ACHN (cell line): ENCODE results near the gene PHF11.
"Not testable (repeated sequence)": the region's sequence is repeated elsewhere in the genome, so short reads cannot be mapped to it uniquely, and the experiment has no call there.

Experiments
- DNase-seq: peaks from one replicate; pipeline ENCODE4 v3.0.0-alpha.2; 2015
- in situ Hi-C: cut with HindIII; loops from 2 replicates; pipeline ENCODE4 v1.10.0; 2017; ENCODE audit warnings: low sequenced_read_pairs, low pct_ligation_motif_present, low pct_unique_long_range_greater_than_20kb

Gene PHF11

GRCh38 chr13:49538404-49538803, 42.7 kb downstream of the PHF11 start:
- in situ Hi-C loops, result no loop called here
- no peak for DNase-seq

DNA sequence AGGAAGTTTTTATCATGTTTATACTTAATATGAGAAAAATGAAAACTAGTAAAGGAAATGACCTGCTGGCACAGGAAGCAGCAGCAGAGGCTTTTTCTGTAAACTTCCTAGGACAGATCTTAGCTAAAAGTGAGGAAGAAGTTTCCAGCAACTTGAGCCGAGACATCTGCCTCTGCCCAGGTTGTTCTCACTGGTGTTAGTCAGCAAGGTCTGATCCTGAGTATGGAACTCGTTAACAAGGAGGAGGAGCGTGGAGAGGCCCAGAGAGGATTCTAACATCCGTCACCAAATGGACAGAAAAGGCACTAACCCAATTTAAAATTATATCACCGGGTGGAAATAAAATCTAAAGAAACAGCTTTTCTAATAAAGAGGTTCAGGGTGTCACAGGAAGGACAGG, 43.6 kb downstream of the PHF11 start:
- DNase-seq, result no peak
- in situ Hi-C loops, result no loop called here

DNA sequence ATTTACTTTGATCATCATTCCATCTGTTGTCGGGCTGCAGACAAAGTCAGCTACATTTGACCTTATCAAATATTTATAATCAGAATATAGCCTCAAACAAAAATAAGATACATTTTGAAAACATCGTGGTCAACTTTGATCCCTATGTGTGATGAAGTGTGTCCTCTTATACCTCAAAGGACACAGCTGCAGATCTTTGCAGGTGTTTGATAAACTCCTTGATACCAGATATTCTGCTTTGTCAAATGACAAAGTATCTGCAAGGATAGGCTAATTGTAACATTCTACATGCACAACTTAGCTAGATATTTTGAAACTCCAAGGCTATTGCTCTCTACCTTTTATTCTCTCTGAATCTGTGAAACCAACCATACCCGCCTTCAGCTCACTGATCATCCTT, 44.0 kb downstream of the PHF11 start:
- DNase-seq, result no peak
- in situ Hi-C loops, result no loop called here

GRCh38 chr13:49540552-49540951, 44.8 kb downstream of the PHF11 start:
- in situ Hi-C loops, result no loop called here
- DNase-seq, result peak; percentile 22

DNA sequence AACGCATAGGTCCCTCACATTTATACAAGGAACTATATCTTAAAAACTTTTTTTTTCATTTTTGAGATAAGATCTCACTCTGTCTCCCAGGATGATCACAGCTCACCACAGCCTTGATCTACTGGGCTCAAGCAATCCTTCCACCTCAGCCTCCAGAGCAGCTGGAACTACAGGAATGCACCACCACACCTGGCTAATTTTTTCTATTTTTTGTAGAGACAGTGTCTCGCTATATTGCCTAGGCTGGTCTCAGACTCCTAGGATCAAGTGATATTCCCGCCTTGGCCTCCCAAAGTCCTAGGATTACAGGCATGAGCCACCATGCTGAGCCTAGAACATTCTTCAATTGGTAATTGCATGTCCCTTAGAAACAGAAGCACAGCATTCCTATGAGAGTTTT, 47.9 kb downstream of the PHF11 start:
- in situ Hi-C loops, result no loop called here
- DNase-seq, result no peak

GRCh38 chr13:49545661-49546060, 49.9 kb downstream of the PHF11 start:
- in situ Hi-C loops, result no loop called here
- no peak for DNase-seq

GRCh38 chr13:49546561-49546960, 50.8 kb downstream of the PHF11 start:
- DNase-seq, result no peak
- in situ Hi-C loops, result no loop called here

GRCh38 chr13:49549289-49549688, 53.5 kb downstream of the PHF11 start:
- in situ Hi-C loops, result no loop called here
- DNase-seq, result no peak

GRCh38 chr13:49550942-49551644, 55.3 kb downstream of the PHF11 start:
- in situ Hi-C loops, result no loop called here
- no peak for DNase-seq

GRCh38 chr13:49553888-49554287, 58.1 kb downstream of the PHF11 start:
- in situ Hi-C loops, result no loop called here
- DNase-seq, result no peak

DNA sequence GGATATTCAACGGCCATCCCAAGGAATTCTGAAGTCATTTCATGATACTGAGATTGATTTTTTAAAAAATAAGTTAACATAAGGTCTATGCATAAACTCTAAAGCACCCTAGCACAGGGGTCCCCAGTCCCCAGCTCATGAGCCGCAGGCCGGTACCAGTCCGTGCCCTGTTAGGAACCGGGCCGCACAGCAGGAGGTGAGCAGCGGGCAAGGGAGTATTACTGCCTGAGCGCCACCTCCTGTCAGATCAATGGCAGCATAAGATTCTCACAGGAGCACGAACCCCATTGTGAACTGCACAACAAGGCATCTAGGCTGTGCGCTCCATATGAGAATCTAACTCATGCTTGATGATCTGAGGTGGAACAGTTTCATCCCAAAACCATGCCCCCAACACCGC, 58.6 kb downstream of the PHF11 start:
- in situ Hi-C loops, result no loop called here

DNA sequence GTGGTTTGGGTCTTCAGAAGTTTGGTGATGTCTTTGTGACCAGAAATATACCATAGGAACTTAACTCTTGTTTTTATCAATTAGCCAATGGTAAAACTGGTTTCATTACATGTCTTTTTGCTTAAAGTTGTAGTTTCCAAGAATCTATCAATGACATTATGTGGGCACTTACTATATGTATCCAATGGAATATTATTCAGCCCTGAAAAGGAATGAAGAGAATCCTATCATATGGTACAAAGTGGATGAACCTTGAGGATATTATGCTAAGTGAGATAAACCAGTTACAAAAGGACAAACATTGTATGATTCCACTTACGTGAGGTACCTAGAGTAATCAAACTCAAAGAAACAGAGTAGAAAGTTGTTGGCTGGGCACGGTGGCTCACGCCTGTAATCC, 63.3 kb downstream of the PHF11 start:
- in situ Hi-C loops, result no loop called here
- no peak for DNase-seq

More for the DNA sequence above, 58.6 kb downstream of the PHF11 start:
- DNase-seq, result no peak

DNA sequence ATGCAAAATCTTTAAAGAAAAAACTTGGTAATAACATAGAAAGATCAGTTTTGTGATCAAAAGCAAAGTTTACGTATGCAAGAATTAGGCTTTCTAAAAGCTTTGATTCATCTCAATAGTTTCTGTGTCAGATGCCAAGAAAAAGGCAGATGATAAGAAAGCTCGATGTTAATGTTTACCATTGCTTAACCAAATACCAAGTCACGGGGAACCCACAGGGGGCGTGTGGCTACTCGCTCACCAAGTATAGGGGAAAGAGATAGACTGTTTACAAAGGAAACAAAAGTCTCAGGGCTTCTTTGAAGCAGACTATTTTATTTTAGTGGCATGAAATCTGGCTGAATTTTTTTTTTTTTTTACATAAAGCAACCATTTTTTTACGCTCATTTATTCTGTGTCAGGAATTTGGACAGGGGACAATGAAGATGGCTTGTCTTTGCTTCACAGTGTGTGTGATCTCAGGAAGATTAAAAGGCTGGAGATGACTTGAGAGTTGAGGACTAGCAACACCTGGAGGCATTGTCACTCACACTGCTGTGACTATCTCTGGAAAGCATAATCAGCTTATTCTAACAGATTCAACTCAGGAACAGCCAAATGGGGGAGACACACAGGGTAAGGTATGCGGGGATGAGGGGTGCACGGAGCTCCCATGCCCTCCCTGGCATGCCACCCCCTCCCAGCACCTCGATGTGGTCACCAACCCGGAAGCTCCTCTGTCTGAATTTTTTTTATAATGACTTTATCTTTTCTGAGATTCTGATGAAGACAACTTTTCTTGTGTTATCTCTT, 64.7 kb downstream of the PHF11 start:
- in situ Hi-C loops, result no loop called here
- DNase-seq, result peak; percentile 75

DNA sequence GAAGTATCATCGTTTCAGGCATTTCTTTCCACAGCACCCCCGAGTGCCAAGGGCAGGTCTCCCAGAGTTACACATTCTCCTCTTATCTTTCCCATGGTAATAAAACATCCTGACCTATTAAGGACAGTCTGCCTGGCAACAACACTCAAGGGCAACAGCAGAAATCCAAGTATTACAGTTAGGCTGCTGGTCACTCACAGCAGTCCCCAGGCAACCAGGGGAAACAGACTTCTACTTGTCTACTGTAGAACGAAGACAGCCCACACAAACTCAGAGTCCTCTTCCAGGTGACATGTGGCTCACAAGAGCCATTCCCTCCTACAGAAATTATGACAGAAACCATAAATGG, 65.3 kb downstream of the PHF11 start:
- DNase-seq, result peak; percentile 8
- in situ Hi-C loops, result no loop called here

DNA sequence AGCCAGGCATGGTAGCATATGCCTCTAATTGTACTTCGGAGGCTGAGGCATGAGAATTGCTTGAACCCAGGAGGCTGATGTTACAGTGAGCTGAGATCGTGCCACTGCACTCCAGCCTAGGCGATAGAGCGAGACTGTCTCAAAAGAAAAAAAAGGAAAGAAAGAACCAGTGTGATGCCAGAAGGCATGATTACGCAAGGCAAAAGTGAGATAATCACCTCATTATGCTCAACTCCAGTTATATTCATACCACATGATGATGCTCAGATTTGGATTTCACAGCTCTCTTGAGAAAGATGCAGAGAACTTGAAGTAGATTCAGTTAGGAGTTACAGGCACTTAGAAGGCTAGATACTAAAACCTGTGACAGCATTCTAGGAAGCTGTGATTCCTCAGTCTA, 67.8 kb downstream of the PHF11 start:
- no peak for DNase-seq
- in situ Hi-C loops, result no loop called here

DNA sequence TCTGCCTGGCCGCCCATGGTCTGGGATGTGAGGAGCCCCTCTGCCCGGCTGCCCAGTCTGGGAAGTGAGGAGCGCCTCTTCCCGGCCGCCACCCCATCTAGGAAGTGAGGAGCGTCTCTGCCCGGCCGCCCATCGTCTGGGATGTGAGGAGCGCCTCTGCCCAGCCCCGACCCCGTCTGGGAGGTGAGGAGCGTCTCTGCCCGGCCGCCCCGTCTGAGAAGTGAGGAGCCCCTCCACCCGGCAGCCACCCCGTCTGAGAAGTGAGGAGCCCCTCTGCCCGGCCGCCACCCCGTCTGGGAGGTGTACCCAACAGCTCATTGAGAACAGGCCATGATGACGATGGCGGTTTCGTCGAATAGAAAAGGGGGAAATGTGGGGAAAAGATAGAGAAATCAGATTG, 69.7 kb downstream of the PHF11 start:
- in situ Hi-C loops, DNase-seq: not testable (repeated sequence)

DNA sequence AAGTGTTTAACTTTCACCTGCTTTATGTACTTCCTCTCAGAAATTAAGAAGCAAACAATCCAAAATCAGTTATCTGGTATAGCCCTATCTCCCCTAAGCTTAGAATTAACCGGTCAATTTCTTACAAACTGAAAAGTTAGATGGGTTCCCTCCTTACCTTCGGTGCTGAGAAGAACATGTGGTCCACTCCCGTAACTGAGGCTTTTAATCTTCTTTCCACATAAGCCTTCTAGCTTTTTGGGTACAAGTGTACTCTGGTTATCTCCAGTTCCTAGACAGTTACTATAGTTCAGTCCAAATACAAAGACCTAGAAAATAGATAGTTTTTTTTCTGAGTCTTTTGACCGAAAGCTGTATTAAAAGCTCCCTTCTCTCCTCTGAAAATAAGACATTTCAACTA, 70.7 kb downstream of the PHF11 start:
- in situ Hi-C loops, result no loop called here
- DNase-seq, result no peak

- DNase-seq, result no peak
- in situ Hi-C loops, result no loop called here
Measured at GRCh38 chr13:49567491-49567890, 71.7 kb downstream of the PHF11 start.

GRCh38 chr13:49569993-49570689, 74.4 kb downstream of the PHF11 start:
- in situ Hi-C loops, result no loop called here
- no peak for DNase-seq
